Esophagus muscularis mucosa (tissue), 4 donors: ENCODE data around the gene RAB11FIP2. TPM values are rescaled to one million over a fixed set of nuclear protein-coding genes. Genes with fewer than 3 reads are reported as not detected.

Experiments
- DNase-seq: peaks from one replicate; pipeline ENCODE4 v3.0.0-alpha.2; 2017; ENCODE audit errors: extremely low spot score
- H3K27ac ChIP-seq, 4 donors: fragments of 200-600 bp; sonication (generic); replicated peaks in 1 of 4; 1 replicate in 3 of 4; 2 replicates in 1 of 4; pipeline ENCODE4 v1.5.1; 2016 to 2019; ENCODE audit warnings: mild to moderate bottlenecking in 1 of 4
- H3K27me3 ChIP-seq, 4 donors: fragments of 200-600 bp; sonication (generic); one replicate each; pipeline versions ENCODE4 v1.5.1 to v1.6.0; 2016 to 2019
- H3K36me3 ChIP-seq, 4 donors: fragments of 200-600 bp; sonication (generic); one replicate each; pipeline ENCODE4 v1.5.1; 2016 to 2019
- H3K4me1 ChIP-seq, 4 donors: fragments of 200-600 bp; sonication (generic); one replicate each; pipeline ENCODE4 v1.5.1; 2016 to 2019
- H3K4me3 ChIP-seq, 4 donors: fragments of 200-600 bp; sonication (generic); 1 replicate in 2 of 4; 2 replicates in 2 of 4; pipeline ENCODE4 v1.5.1; 2016 to 2019; ENCODE audit warnings: mild to moderate bottlenecking in 4 of 4, moderate library complexity in 1 of 4
- H3K9me3 ChIP-seq, 4 donors: fragments of 200-600 bp; sonication (generic); 1 replicate in 3 of 4; 2 replicates in 1 of 4; pipeline ENCODE4 v1.5.1; 2016 to 2019
- CTCF ChIP-seq, 3 experiments: fragments of 200-600 bp in 2 of 3; fragments of 450-650 bp in 1 of 3; sonication (generic) in 2 of 3; IDR thresholded peaks; one replicate each; pipeline ENCODE4 v1.5.1; 2017 to 2019; ENCODE audit warnings: antibody characterized with exemption in 3 of 3, mild to moderate bottlenecking in 2 of 3, moderate library complexity in 1 of 3
- EP300 ChIP-seq: sonication (generic); formaldehyde crosslinking; IDR thresholded peaks from one replicate; pipeline ENCODE4 v1.6.1; 2017; ENCODE audit warnings: antibody characterized with exemption
- POLR2A ChIP-seq: fragments of 450-650 bp; IDR thresholded peaks from one replicate; pipeline ENCODE4 v1.6.1; 2017; ENCODE audit warnings: antibody characterized with exemption, moderate library complexity, mild to moderate bottlenecking, low read depth
- POLR2AphosphoS5 ChIP-seq, 2 donors: sonication (generic); formaldehyde crosslinking; IDR thresholded peaks; one replicate each; pipeline ENCODE4 v1.6.1; 2017; ENCODE audit warnings: antibody characterized with exemption in 2 of 2
- WGBS: methylation state at CpG from one replicate; pipeline ENCODE4 v1.1.5; 2018; 5-methylcytosine and 5-hydroxymethylcytosine counted together
- intact Hi-C: fragments of 100-400 bp; cut with DNase I; formaldehyde crosslinking; loops from one replicate; pipeline ENCODE4 v1.15.1; 2023
- total RNA-seq, 4 donors: library from RNA; depleted of rRNA; stranded (reverse); fragments of >200 nt; gene quantifications; one replicate each; pipeline versions ENCODE4 v1.1.0 to v1.2.1, GENCODE V29; 2016

Gene RAB11FIP2
- total RNA-seq, 4 donors from 2014 or later, result 34.8 to 46.5 (median 38.8) TPM

DNA sequence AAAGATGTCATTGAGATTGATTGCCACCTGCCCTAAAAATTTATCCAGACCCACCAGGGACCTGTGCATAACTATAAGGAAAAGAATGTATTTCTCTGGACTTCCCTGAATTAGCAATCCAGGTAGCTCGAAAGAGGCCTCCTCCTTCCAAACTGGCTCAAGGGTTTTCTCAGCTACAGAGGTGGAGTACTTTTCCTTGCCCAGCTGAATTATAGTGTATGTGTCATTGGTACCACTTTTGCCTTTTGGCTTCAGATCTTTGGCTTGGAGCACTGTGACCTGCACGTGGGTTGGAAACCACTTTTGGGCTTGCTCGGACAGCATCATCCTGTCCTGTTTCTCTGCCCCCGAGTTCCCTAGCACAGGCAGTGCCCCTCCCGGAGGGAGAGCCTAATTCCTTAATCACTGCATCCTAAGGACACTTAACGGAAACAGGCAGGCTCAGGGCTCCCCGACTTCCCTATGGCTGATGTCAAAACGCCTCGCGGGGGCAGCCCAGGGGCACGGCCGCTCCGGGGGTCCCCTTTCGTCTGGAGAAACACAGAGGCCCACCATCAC is 825 bp downstream of the RAB11FIP2 start:
- H3K27me3 ChIP-seq, result no peaks in the 10 kb centered on the region
- H3K4me1 ChIP-seq, result peaks cover 28 to 58% (median 56%) of the 10 kb centered on the region in 4 donors
- H3K27ac ChIP-seq, result peak overlapping the region; percentile 93 to 97 (median 95)
- no peak for TF ChIP-seq CTCF (IDR thresholded peaks at IDR 0.05)
- TF ChIP-seq EP300, result no peak
- TF ChIP-seq POLR2A, result no peak
- peak in 1 of 2 donors; percentile 25 for TF ChIP-seq POLR2AphosphoS5 (IDR thresholded peaks at IDR 0.05)
- intact Hi-C loops, result no loop called here
- no peaks in the 10 kb centered on the region for H3K36me3 ChIP-seq
- no peak for DNase-seq
- peak overlapping the region; percentile 79 to 97 (median 86) for H3K4me3 ChIP-seq
- no peaks in the 10 kb centered on the region for H3K9me3 ChIP-seq
- WGBS, result under 1% methylated on average over 13 of the region's 14 CpGs

- Histone ChIP-seq H3K27ac (peak overlapping the region; percentile 93 to 97 (median 95)), H3K9me3 (no peaks in the 10 kb centered on the region), H3K4me1 (peaks cover 32 to 65% (median 62%) of the 10 kb centered on the region in 4 donors), H3K27me3 (no peaks in the 10 kb centered on the region), H3K4me3 (peak overlapping the region; percentile 79 to 97 (median 86)), H3K36me3 (no peaks in the 10 kb centered on the region)
- TF ChIP-seq EP300, result no peak
- no peak for TF ChIP-seq POLR2AphosphoS5 (IDR thresholded peaks at IDR 0.05)
- no peak for TF ChIP-seq CTCF (IDR thresholded peaks at IDR 0.05)
- TF ChIP-seq POLR2A, result no peak
- DNase-seq, result no peak
- intact Hi-C loops, result no loop called here
- WGBS, result 43% methylated on average over 8 of the region's 8 CpGs
These were observed 1.4 kb downstream of the RAB11FIP2 start for GRCh38 chr10:118045158-118045836.

- WGBS, result 55% methylated on average over 2 of the region's 2 CpGs
- H3K4me1 ChIP-seq, result peaks cover 34 to 75% (median 71%) of the 10 kb centered on the region in 4 donors
- H3K27ac ChIP-seq, result no peak overlapping the region
- intact Hi-C loops, result no loop called here
- no peak for TF ChIP-seq EP300
- no peak for TF ChIP-seq CTCF (IDR thresholded peaks at IDR 0.05)
- no peak for TF ChIP-seq POLR2AphosphoS5 (IDR thresholded peaks at IDR 0.05)
- no peak for TF ChIP-seq POLR2A
- no peaks in the 10 kb centered on the region for H3K9me3 ChIP-seq
- no peaks in the 10 kb centered on the region for H3K27me3 ChIP-seq
- peaks cover 0 to 5% (median 0%) of the 10 kb centered on the region in 4 donors for H3K36me3 ChIP-seq
- H3K4me3 ChIP-seq, result no peak overlapping the region
- DNase-seq, result no peak
These were observed 3.9 kb downstream of the RAB11FIP2 start for GRCh38 chr10:118042827-118043242.

DNA sequence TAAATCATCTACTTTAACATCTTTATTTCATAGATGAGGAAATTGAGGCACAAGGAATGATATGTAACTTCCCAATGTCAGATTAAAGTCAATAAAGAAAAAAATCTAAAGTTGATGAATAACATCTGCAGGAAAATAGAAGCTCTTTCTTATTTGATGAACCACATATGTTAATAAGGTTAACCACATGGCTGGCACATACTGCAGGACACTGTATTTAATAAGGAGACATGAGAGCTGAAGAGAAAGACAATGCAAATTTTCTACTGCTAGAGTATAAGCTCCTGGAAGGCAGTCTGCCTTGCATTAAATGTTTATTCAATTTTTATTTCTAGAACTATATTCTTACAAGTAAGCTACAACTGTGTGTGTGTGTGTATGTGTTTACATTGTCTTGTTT is 4.4 kb downstream of the RAB11FIP2 start:
- TF ChIP-seq EP300 (no peak), POLR2A (no peak), POLR2AphosphoS5 (IDR thresholded peaks at IDR 0.05) (no peak), CTCF (IDR thresholded peaks at IDR 0.05) (no peak)
- intact Hi-C loops, result no loop called here
- H3K9me3 ChIP-seq, result no peaks in the 10 kb centered on the region
- H3K4me3 ChIP-seq, result no peak overlapping the region
- H3K27ac ChIP-seq, result no peak overlapping the region
- peaks cover 34 to 70% (median 68%) of the 10 kb centered on the region in 4 donors for H3K4me1 ChIP-seq
- H3K27me3 ChIP-seq, result no peaks in the 10 kb centered on the region
- peaks cover 0 to 5% (median 0%) of the 10 kb centered on the region in 4 donors for H3K36me3 ChIP-seq
- no peak for DNase-seq
